ENCODE measurements around the gene EMCN.
"Not testable (repeated sequence)": the region's sequence is repeated elsewhere in the genome, so short reads cannot be mapped to it uniquely, and the experiment has no call there.

EMCN gene

GRCh38 chr4:100379583-100380105 is 138.2 kb downstream of the EMCN start:
- DNase-seq: no peak

GRCh38 chr4:100372432-100372831 is 145.4 kb downstream of the EMCN start:
- no peak for DNase-seq

GRCh38 chr4:100369871-100370270 is 148.0 kb downstream of the EMCN start:
- no peak for DNase-seq

- no peak for DNase-seq
Observed at GRCh38 chr4:100367451-100367850, 150.4 kb downstream of the EMCN start.

- no peak for DNase-seq
Observed at GRCh38 chr4:100366213-100366612, 151.6 kb downstream of the EMCN start.

- no peak for DNase-seq
Observed at GRCh38 chr4:100362366-100362765, 155.5 kb downstream of the EMCN start.

GRCh38 chr4:100361336-100361735 is 156.5 kb downstream of the EMCN start:
- DNase-seq: no peak

- no peak for DNase-seq
Observed at GRCh38 chr4:100360211-100360610, 157.6 kb downstream of the EMCN start.

GRCh38 chr4:100359441-100359840 is 158.4 kb downstream of the EMCN start:
- no peak for DNase-seq

GRCh38 chr4:100357542-100357941 is 160.3 kb downstream of the EMCN start:
- DNase-seq: no peak

- DNase-seq: no peak
Observed at GRCh38 chr4:100356172-100356571, 161.7 kb downstream of the EMCN start.

- not testable (repeated sequence) for DNase-seq
Observed at GRCh38 chr4:100352352-100352751, 165.5 kb downstream of the EMCN start.

GRCh38 chr4:100348473-100348872 is 169.3 kb downstream of the EMCN start:
- no peak for DNase-seq

GRCh38 chr4:100347241-100347640 is 170.6 kb downstream of the EMCN start:
- DNase-seq: no peak

- DNase-seq: no peak
Observed at GRCh38 chr4:100345585-100345984, 172.2 kb downstream of the EMCN start.

Measured in effector CD4-positive, alpha-beta T cell (primary cell).